GM23338 (cell line): Measurements from ENCODE around the gene RSBN1L. TPM values are rescaled to one million over a fixed set of nuclear protein-coding genes. Genes with fewer than 3 reads are reported as not detected.

Source experiments
- ATAC-seq: fragments of 200-7000 bp; cut with Tn5 transposase; 3 replicates; pipeline ENCODE4 v1.9.1; 2020
- DNase-seq: peaks from one replicate; pipeline ENCODE4 v3.0.0-alpha.2; 2015; ENCODE audit warnings: low spot score
- H2AFZ ChIP-seq: fragments of 200-600 bp; sonication (generic); 2 replicates; pipeline ENCODE4 v1.8.0; 2016; ENCODE audit warnings: antibody characterized with exemption, mild to moderate bottlenecking, moderate library complexity
- H3F3A ChIP-seq: fragments of 200-600 bp; sonication (generic); replicated peaks from 2 replicates; pipeline ENCODE4 v1.8.0; 2017; ENCODE audit warnings: antibody characterized with exemption, mixed run types, low read depth
- H3K27ac ChIP-seq: fragments of 200-600 bp; sonication (generic); 2 replicates; pipeline ENCODE4 v1.6.1; 2016; ENCODE audit warnings: low read depth
- H3K27me3 ChIP-seq: fragments of 200-600 bp; sonication (generic); 2 replicates; pipeline ENCODE4 v1.8.0; 2016; ENCODE audit warnings: mild to moderate bottlenecking, mixed run types, moderate library complexity; ENCODE audit not compliant: insufficient read depth
- H3K36me3 ChIP-seq: fragments of 200-600 bp; sonication (generic); 2 replicates; pipeline ENCODE4 v1.8.0; 2016; ENCODE audit warnings: mild to moderate bottlenecking; ENCODE audit not compliant: insufficient read depth
- H3K4me1 ChIP-seq: fragments of 200-600 bp; sonication (generic); 2 replicates; pipeline ENCODE4 v1.8.0; 2016; ENCODE audit warnings: mild to moderate bottlenecking, moderate library complexity; ENCODE audit not compliant: insufficient read depth
- H3K4me2 ChIP-seq: fragments of 200-600 bp; sonication (generic); 2 replicates; pipeline ENCODE4 v1.7.1; 2017; ENCODE audit warnings: mixed run types
- H3K4me3 ChIP-seq: fragments of 200-600 bp; sonication (generic); 2 replicates; pipeline ENCODE4 v1.6.1; 2016; ENCODE audit warnings: mixed run types
- H3K79me2 ChIP-seq: fragments of 200-600 bp; sonication (generic); replicated peaks from 2 replicates; pipeline ENCODE4 v1.8.0; 2017; ENCODE audit warnings: mild to moderate bottlenecking; ENCODE audit not compliant: insufficient read depth
- H3K9me2 ChIP-seq: fragments of 200-600 bp; sonication (generic); 2 replicates; pipeline ENCODE4 v1.8.0; 2017; ENCODE audit not compliant: insufficient read depth
- H4K20me1 ChIP-seq: fragments of 200-600 bp; sonication (generic); replicated peaks from 2 replicates; pipeline ENCODE4 v1.8.0; 2017; ENCODE audit warnings: mild to moderate bottlenecking; ENCODE audit not compliant: insufficient read depth
- H3K27ac Mint-ChIP-seq: 2 replicates; pipeline ENCODE4 v1.8.0; 2020; ENCODE audit warnings: inconsistent platforms, mild to moderate bottlenecking, moderate library complexity, mixed read lengths
- H3K27me3 Mint-ChIP-seq: 3 replicates; pipeline ENCODE4 v1.8.0; 2022; ENCODE audit warnings: low read depth, mild to moderate bottlenecking, moderate library complexity, mixed read lengths, inconsistent platforms; ENCODE audit not compliant: insufficient read depth, poor library complexity
- H3K36me3 Mint-ChIP-seq: 3 replicates; pipeline ENCODE4 v1.8.0; 2021; ENCODE audit warnings: low read depth, mild to moderate bottlenecking, inconsistent platforms, moderate library complexity, mixed read lengths
- H3K4me1 Mint-ChIP-seq: 3 replicates; pipeline ENCODE4 v1.8.0; 2020; ENCODE audit warnings: mild to moderate bottlenecking, inconsistent platforms, mixed read lengths
- H3K4me3 Mint-ChIP-seq: 3 replicates; pipeline ENCODE4 v1.8.0; 2021; ENCODE audit warnings: moderate library complexity, mild to moderate bottlenecking, inconsistent platforms, mixed read lengths
- H3K9me3 Mint-ChIP-seq: 3 replicates; pipeline ENCODE4 v1.8.0; 2020; ENCODE audit warnings: moderate library complexity, mild to moderate bottlenecking, inconsistent platforms, mixed read lengths
- CREB1 ChIP-seq: fragments of 250-450 bp; sonication (Bioruptor Pico); IDR thresholded peaks from 2 replicates; pipeline ENCODE4 v1.5.0; 2020; ENCODE audit warnings: low read depth, mild to moderate bottlenecking, moderate library complexity
- CTCF ChIP-seq, 2 experiments: fragments of 200-600 bp in 1 of 2; sonication (generic) in 1 of 2; conservative IDR thresholded peaks; 2 replicates each; pipeline versions ENCODE4 v1.5.1 to v1.6.1; 2016 to 2017; ENCODE audit warnings: antibody characterized with exemption in 2 of 2, low read depth in 2 of 2, mild to moderate bottlenecking in 2 of 2, moderate library complexity in 1 of 2
- ETS1 ChIP-seq: IDR thresholded peaks from 2 replicates; pipeline ENCODE4 v1.6.1; 2016; ENCODE audit warnings: antibody characterized with exemption
- EZH2 ChIP-seq: fragments of 200-600 bp; sonication (generic); IDR thresholded peaks from one replicate; pipeline ENCODE4 v1.8.0; 2017; ENCODE audit warnings: antibody characterized with exemption, mild to moderate bottlenecking, low read depth; ENCODE audit not compliant: unreplicated experiment
- EZH2phosphoT487 ChIP-seq: fragments of 200-600 bp; sonication (generic); IDR thresholded peaks from one replicate; pipeline ENCODE4 v1.8.1; 2018; ENCODE audit warnings: antibody characterized with exemption; ENCODE audit not compliant: unreplicated experiment
- JUNB ChIP-seq: IDR thresholded peaks from one replicate; pipeline ENCODE4 v1.6.1; 2016; ENCODE audit warnings: antibody characterized with exemption; ENCODE audit not compliant: unreplicated experiment
- NANOG ChIP-seq: IDR thresholded peaks from 2 replicates; pipeline ENCODE4 v1.6.1; 2016; ENCODE audit warnings: antibody characterized with exemption, borderline replicate concordance
- POLR2AphosphoS5 ChIP-seq: IDR thresholded peaks from 2 replicates; pipeline ENCODE4 v1.6.1; 2016; ENCODE audit warnings: antibody characterized with exemption, low read depth
- REST ChIP-seq: IDR thresholded peaks from one replicate; pipeline ENCODE4 v1.6.1; 2018; ENCODE audit warnings: antibody characterized with exemption; ENCODE audit not compliant: unreplicated experiment
- STAT1 ChIP-seq: IDR thresholded peaks from one replicate; pipeline ENCODE4 v1.6.1; 2016; ENCODE audit warnings: antibody characterized with exemption; ENCODE audit not compliant: unreplicated experiment
- ZNF114 ChIP-seq: fragments of 250-450 bp; sonication (Bioruptor Pico); IDR thresholded peaks from 2 replicates; pipeline ENCODE4 v1.5.0; 2020; ENCODE audit warnings: mild to moderate bottlenecking, moderate library complexity
- ZNF331 ChIP-seq: fragments of 250-450 bp; sonication (Bioruptor Pico); IDR thresholded peaks from 2 replicates; pipeline ENCODE4 v1.5.0; 2020; ENCODE audit warnings: low read depth, mild to moderate bottlenecking, moderate library complexity
- ZNF462 ChIP-seq: fragments of 250-450 bp; sonication (Bioruptor Pico); IDR thresholded peaks from 2 replicates; pipeline ENCODE4 v1.5.0; 2020; ENCODE audit warnings: mild to moderate bottlenecking, moderate library complexity
- polyA plus RNA-seq: library from polyadenylated mRNA; unstranded; fragments of >200 nt; fragmentation: Nextera tagmentation; extraction: Ambion mirVana; gene quantifications from 2 replicates; pipeline ENCODE4 v1.2.1, GENCODE V29; 2016
- total RNA-seq: library from RNA; depleted of rRNA; stranded (reverse); fragments of >200 nt; shearing (Covaris generic); gene quantifications from 2 replicates; pipeline ENCODE4 v1.2.3, GENCODE V29; 2014

The RSBN1L gene
- total and polyA plus RNA-seq, 2 experiments from 2014 or later = 9.7 to 19.7 TPM

- no peaks in the 10 kb centered on the region for H4K20me1 ChIP-seq
- H3K36me3 ChIP-seq = no peaks in the 10 kb centered on the region
- Mint-ChIP-seq H3K4me3 (no peak overlapping the region), H3K27ac (no peak overlapping the region), H3K4me1 (no peaks in the 10 kb centered on the region), H3K36me3 (peaks cover 47% of the 10 kb centered on the region), H3K27me3 (peaks cover 4% of the 10 kb centered on the region), H3K9me3 (peaks cover 22% of the 10 kb centered on the region)
- H3K27me3 ChIP-seq = no peaks in the 10 kb centered on the region
- no peak for TF ChIP-seq JUNB
- no peak for TF ChIP-seq REST
- TF ChIP-seq STAT1 = no peak
- TF ChIP-seq ZNF331 = no peak
- TF ChIP-seq ETS1 = no peak
- TF ChIP-seq POLR2AphosphoS5 = no peak
- TF ChIP-seq EZH2 = no peak
- no peak for TF ChIP-seq CREB1 (CRISPR knock-in tag)
- no peak for TF ChIP-seq EZH2phosphoT487
- TF ChIP-seq NANOG = no peak
- TF ChIP-seq ZNF462 (CRISPR knock-in tag) = no peak
- TF ChIP-seq CTCF (conservative IDR thresholded peaks at IDR 0.05; ENCODE audit: low read depth in 2 of 2) = no peak
- no peak for TF ChIP-seq ZNF114 (CRISPR knock-in tag)
- H3K9me2 ChIP-seq = no peaks in the 10 kb centered on the region
- no peaks in the 10 kb centered on the region for H3K79me2 ChIP-seq
- H2AFZ ChIP-seq = no peak overlapping the region
- no peak overlapping the region for H3K4me3 ChIP-seq
- no peak overlapping the region for H3K27ac ChIP-seq
- ATAC-seq (no peak), DNase-seq (no peak)
- H3K4me1 ChIP-seq = no peaks in the 10 kb centered on the region
- H3K4me2 ChIP-seq = no peak overlapping the region
- H3F3A ChIP-seq = no peaks in the 10 kb centered on the region
Observed at GRCh38 chr7:77782383-77782782, 86.1 kb downstream of the RSBN1L start.
